NB4 (cell line): ENCODE data around the gene PPA1.
"Not testable (repeated sequence)": the region's sequence is repeated elsewhere in the genome, so short reads cannot be mapped to it uniquely, and the experiment has no call there.

ENCODE experiments used
- DNase-seq: peaks from one replicate; pipeline ENCODE4 v3.0.0; 2010; ENCODE audit warnings: low read depth
- H3K4me3 ChIP-seq: one replicate; pipeline ENCODE4 v1.5.1; 2011; ENCODE audit warnings: mild to moderate bottlenecking, low read depth, low read length, moderate library complexity
- MAX ChIP-seq: IDR thresholded peaks from 2 replicates; pipeline ENCODE4 v1.6.1; 2011; ENCODE audit warnings: low read depth, low read length
- MYC ChIP-seq: IDR thresholded peaks from 2 replicates; pipeline ENCODE4 v1.6.1; 2011; ENCODE audit warnings: low read depth, low read length
- POLR2A ChIP-seq: IDR thresholded peaks from 2 replicates; pipeline ENCODE4 v1.6.1; 2011; ENCODE audit warnings: mild to moderate bottlenecking; ENCODE audit not compliant: insufficient read length; ENCODE audit errors: extremely low read depth
- TF ChIP-seq, protein P1 (sequence below): IDR thresholded peaks from one replicate; pipeline ENCODE4 v1.5.1; 2012; ENCODE audit warnings: low read depth, low read length

Gene PPA1

GRCh38 chr10:70258216-70258615, 25.0 kb upstream of the PPA1 start:
- peak; percentile 37 for DNase-seq
- no peak overlapping the region for H3K4me3 ChIP-seq
- TF ChIP-seq, protein P1, sequence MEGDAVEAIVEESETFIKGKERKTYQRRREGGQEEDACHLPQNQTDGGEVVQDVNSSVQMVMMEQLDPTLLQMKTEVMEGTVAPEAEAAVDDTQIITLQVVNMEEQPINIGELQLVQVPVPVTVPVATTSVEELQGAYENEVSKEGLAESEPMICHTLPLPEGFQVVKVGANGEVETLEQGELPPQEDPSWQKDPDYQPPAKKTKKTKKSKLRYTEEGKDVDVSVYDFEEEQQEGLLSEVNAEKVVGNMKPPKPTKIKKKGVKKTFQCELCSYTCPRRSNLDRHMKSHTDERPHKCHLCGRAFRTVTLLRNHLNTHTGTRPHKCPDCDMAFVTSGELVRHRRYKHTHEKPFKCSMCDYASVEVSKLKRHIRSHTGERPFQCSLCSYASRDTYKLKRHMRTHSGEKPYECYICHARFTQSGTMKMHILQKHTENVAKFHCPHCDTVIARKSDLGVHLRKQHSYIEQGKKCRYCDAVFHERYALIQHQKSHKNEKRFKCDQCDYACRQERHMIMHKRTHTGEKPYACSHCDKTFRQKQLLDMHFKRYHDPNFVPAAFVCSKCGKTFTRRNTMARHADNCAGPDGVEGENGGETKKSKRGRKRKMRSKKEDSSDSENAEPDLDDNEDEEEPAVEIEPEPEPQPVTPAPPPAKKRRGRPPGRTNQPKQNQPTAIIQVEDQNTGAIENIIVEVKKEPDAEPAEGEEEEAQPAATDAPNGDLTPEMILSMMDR: no peak
- TF ChIP-seq POLR2A (no peak), MYC (no peak), MAX (no peak)

DNA sequence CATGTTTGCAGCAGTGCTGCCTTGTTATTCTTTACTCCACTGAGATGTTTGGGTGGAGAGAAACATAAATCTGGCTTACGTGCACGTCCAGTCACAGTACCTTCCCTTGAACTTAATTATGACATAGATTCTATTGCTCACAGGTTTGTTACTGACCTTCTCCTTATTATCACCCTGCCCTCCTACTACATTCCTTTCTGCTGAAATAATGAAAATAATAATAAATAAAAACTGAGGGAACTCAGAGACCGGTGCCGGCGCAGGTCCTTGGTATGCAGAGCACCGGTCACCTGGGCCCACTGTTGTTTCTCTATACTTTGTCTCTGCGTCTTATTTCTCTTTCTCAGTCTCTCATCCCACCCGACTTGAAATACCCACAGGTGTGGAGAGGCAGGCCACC, 24.6 kb upstream of the PPA1 start:
- not testable (repeated sequence) for DNase-seq, H3K4me3 ChIP-seq

- no peak overlapping the region for H3K4me3 ChIP-seq
- no peak for DNase-seq
- TF ChIP-seq, protein P1: no peak
- no peak for TF ChIP-seq MYC
- no peak for TF ChIP-seq MAX
- TF ChIP-seq POLR2A: no peak
Observed at GRCh38 chr10:70256463-70256862, 23.2 kb upstream of the PPA1 start.

DNA sequence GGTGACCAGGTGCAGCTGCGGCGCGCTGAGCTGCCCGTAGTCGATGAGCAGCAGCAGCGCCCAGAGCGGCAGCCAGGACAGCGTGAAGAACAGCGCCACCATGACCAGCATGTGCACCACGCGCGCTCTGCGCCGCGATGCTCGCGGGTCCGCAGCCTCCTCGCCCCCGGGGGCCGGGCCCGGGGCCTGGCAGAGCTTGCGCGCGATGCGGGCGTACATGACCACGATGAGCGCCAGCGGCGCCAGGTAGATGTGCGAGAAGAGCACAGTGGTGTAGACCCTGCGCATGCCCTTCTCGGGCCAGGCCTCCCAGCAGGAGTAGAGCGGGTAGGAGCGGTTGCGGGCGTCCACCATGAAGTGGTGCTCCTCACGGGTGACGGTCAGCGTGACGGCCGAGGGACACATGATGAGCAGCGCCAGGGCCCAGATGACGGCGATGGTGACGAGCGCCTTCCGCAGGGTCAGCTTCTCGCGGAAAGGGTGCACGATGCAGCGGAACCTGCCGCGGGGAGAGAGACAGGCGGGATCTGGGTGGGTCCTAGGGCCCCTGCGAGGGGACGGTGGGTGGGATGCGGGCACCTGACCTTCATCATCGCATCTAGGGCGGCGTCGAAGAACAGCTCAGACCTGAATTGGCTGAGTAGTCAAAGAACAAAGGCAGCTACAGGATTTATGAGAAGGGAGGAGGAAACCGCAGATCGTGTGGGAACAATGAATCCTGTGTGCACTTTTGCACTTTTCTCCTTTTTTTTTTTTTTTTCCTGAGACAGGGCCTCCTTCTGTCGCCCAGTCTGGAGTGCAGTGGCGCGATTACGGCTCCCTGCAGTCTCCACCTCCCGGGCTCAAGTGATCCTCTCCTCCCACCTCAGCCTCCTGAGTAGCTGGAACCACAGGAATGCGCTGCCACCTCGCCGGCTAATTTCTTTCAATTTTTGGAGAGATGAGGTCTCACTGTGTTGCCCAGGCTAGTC, 22.4 kb upstream of the PPA1 start:
- H3K4me3 ChIP-seq: no peak overlapping the region
- DNase-seq: no peak
- TF ChIP-seq MAX (no peak), POLR2A (no peak), MYC (no peak)
- TF ChIP-seq, protein P1: no peak

GRCh38 chr10:70254778-70255328, 21.6 kb upstream of the PPA1 start:
- H3K4me3 ChIP-seq: no peak overlapping the region
- TF ChIP-seq MYC: no peak
- TF ChIP-seq MAX: no peak
- TF ChIP-seq, protein P1: no peak
- TF ChIP-seq POLR2A: no peak
- DNase-seq: no peak

DNA sequence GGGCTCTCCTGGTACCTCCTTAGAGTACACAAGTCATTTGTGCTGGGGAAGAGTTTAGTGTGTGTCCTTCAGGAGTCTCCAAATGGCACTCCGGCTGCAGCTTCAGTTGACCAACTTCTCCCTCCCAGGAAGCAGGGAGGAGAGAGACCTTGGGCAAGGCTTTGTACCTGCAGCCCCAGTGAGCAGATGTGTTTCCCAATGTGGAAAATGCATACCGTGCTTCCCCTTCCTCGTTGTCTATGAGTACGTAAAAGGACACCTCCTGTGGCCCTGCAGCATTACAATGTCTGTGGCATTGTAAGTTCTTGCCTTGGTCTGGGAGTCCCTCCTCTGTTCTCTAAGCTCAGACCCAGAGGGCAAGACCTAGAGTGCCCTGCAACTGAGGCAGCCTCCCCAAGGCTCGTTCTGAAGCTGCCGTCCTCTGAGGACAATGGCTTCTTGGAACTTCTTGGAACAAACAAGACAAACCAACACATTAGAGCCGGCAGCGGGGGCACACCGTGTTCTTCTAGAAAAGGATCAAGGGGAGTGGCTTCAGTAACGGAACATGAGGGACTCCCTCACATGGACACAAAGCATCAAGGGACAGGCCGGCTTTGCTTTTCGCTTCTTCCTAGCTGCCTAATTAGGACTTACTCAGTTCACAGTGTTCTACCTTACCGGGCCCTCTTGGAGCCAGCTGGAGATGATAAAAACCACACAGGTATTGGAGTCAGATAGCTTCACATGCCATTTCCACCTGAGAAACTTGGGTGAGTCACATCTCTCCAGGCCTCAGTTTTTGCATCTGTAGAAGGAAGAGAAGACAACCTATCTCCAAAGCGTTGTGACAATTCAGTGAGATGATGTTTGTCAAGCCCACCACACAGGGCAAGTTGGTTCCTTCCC, 20.9 kb upstream of the PPA1 start:
- no peak overlapping the region for H3K4me3 ChIP-seq
- TF ChIP-seq, protein P1: no peak
- TF ChIP-seq MYC (no peak), POLR2A (no peak), MAX (no peak)
- no peak for DNase-seq
